T-cell (primary cell): Measurements from ENCODE around the gene SYNRG. TPM values are rescaled to one million over a fixed set of nuclear protein-coding genes. Genes with fewer than 3 reads are reported as not detected.

Experiments
- ATAC-seq, 4 experiments: fragments of 200-7000 bp in 3 of 4; fragments of 150-1000 bp in 1 of 4; cut with Tn5 transposase; replicated peaks in 1 of 4; 1 replicate in 3 of 4; 2 replicates in 1 of 4; pipeline ENCODE4 v1.10.0; 2021; ENCODE audit warnings: moderate library complexity in 3 of 4, mild to moderate bottlenecking in 2 of 4, moderate number of reproducible peaks in 1 of 4
- CTCF ChIA-PET, 2 donors: fragments of 300-600 bp; sonication (Branson Sonifier 250); formaldehyde crosslinking; loops; one replicate each; lab custom pipeline; 2022; ENCODE audit warnings: antibody characterized with exemption in 2 of 2; lab: Charles Lee
- POLR2A ChIA-PET, 2 donors: fragments of 300-600 bp; sonication (Branson Sonifier 250); formaldehyde crosslinking; loops; one replicate each; lab custom pipeline; 2022; ENCODE audit warnings: antibody characterized with exemption in 2 of 2; lab: Charles Lee
- DNase-seq, 35 experiments: peaks; one replicate each; pipeline versions ENCODE4 v3.0.0 to v3.0.0-alpha.2; 2013 to 2023
- H3K27ac ChIP-seq: one replicate; pipeline ENCODE4 v1.5.1; 2013; ENCODE audit warnings: low read length
- H3K27me3 ChIP-seq, 2 experiments: replicated peaks in 1 of 2; 1 replicate in 1 of 2; 2 replicates in 1 of 2; pipeline versions ENCODE4 v1.6.1 to v1.7.0; 2013; ENCODE audit warnings: low read length in 1 of 2, mixed read lengths in 1 of 2; ENCODE audit not compliant: control insufficient read depth in 2 of 2, insufficient read depth in 2 of 2; ENCODE audit errors: extremely low read depth in 1 of 2
- H3K36me3 ChIP-seq, 2 donors: 1 replicate in 1 of 2; 2 replicates in 1 of 2; pipeline versions ENCODE4 v1.6.1 to v1.7.0; 2013; ENCODE audit warnings: low read length in 1 of 2; ENCODE audit not compliant: control insufficient read depth in 2 of 2, insufficient read depth in 1 of 2; ENCODE audit errors: extremely low read depth in 1 of 2
- H3K4me1 ChIP-seq, 2 experiments: 1 replicate in 1 of 2; 2 replicates in 1 of 2; pipeline versions ENCODE4 v1.6.1 to v1.7.0; 2013; ENCODE audit warnings: low read length in 2 of 2, mixed read lengths in 1 of 2; ENCODE audit not compliant: insufficient read depth in 2 of 2, control insufficient read depth in 1 of 2; ENCODE audit errors: extremely low read depth in 1 of 2
- H3K4me3 ChIP-seq, 2 donors: 1 replicate in 1 of 2; 2 replicates in 1 of 2; pipeline versions ENCODE4 v1.5.1 to v1.7.0; 2013; ENCODE audit warnings: mild to moderate bottlenecking in 2 of 2, low read length in 1 of 2, moderate library complexity in 1 of 2; ENCODE audit not compliant: control insufficient read depth in 1 of 2; ENCODE audit errors: extremely low read depth in 1 of 2
- H3K9me3 ChIP-seq: 2 replicates; pipeline ENCODE4 v1.7.0; 2013
- H3K27ac Mint-ChIP-seq, 2 donors: one replicate each; pipeline ENCODE4 v1.8.0; 2020 to 2021; ENCODE audit warnings: mild to moderate bottlenecking in 2 of 2, mixed read lengths in 2 of 2
- H3K27me3 Mint-ChIP-seq, 2 donors: one replicate each; pipeline ENCODE4 v1.8.0; 2021 to 2022; ENCODE audit warnings: mixed read lengths in 2 of 2
- H3K36me3 Mint-ChIP-seq: one replicate; pipeline ENCODE4 v1.8.0; 2021; ENCODE audit warnings: mixed read lengths
- H3K4me1 Mint-ChIP-seq, 3 donors: one replicate each; pipeline ENCODE4 v1.8.0; 2020 to 2022; ENCODE audit warnings: mixed read lengths in 3 of 3, mild to moderate bottlenecking in 1 of 3
- H3K4me3 Mint-ChIP-seq, 3 donors: one replicate each; pipeline ENCODE4 v1.8.0; 2020 to 2022; ENCODE audit warnings: mild to moderate bottlenecking in 3 of 3, mixed read lengths in 3 of 3, moderate library complexity in 3 of 3
- H3K9me3 Mint-ChIP-seq, 3 donors: one replicate each; pipeline ENCODE4 v1.8.0; 2020 to 2022; ENCODE audit warnings: mixed read lengths in 3 of 3
- WGBS: methylation state at CpG from one replicate; pipeline ENCODE4 v1.1.5; 2013; ENCODE audit warnings: missing lambda C conversion rate; ENCODE audit not compliant: insufficient coverage; 5-methylcytosine and 5-hydroxymethylcytosine counted together
- total RNA-seq, 35 experiments: library from RNA in 6 of 35; stranded (reverse) in 6 of 35; fragments of 120-200 nt in 1 of 35; gene quantifications; one replicate each; pipeline versions ENCODE4 v1.2.1 to v1.2.4 and lab custom pipeline; 2013 to 2026

Gene SYNRG
- total RNA-seq, 5 donors from 2014 or later (not counting 1 experiment from before 2014, with no cell fraction given) = 103 to 118 (median 113) TPM

- no peaks in the 10 kb centered on the region for H3K27me3 Mint-ChIP-seq
- H3K4me3 Mint-ChIP-seq = no peak overlapping the region
- CTCF ChIA-PET = no interaction called here
- Histone ChIP-seq H3K27me3 (no peaks in the 10 kb centered on the region), H3K36me3 (peaks cover 14 to 63% of the 10 kb centered on the region in 2 donors), H3K27ac (no peak overlapping the region), H3K9me3 (no peaks in the 10 kb centered on the region), H3K4me1 (peaks cover 0 to 2% of the 10 kb centered on the region in 2 experiments), H3K4me3 (no peak overlapping the region)
- peaks cover 22 to 38% (median 29%) of the 10 kb centered on the region in 3 donors for H3K4me1 Mint-ChIP-seq
- peak overlapping the region in 1 of 2 donors; percentile 48 for H3K27ac Mint-ChIP-seq
- no peak for ATAC-seq
- WGBS = no CpG with 5 or more reads among the region's 2 CpGs
- H3K36me3 Mint-ChIP-seq = peaks cover 34% of the 10 kb centered on the region
- DNase-seq = no peak
- POLR2A ChIA-PET = interaction anchor here (0.5 to 0.6 kb wide), 2 partner anchors 10 to 66 kb away, joined by 3 to 8 read pairs; no protein-coding TSS in a partner anchor
- no peaks in the 10 kb centered on the region for H3K9me3 Mint-ChIP-seq
Measured at GRCh38 chr17:37543637-37544052, 65.6 kb downstream of the SYNRG start.

DNA sequence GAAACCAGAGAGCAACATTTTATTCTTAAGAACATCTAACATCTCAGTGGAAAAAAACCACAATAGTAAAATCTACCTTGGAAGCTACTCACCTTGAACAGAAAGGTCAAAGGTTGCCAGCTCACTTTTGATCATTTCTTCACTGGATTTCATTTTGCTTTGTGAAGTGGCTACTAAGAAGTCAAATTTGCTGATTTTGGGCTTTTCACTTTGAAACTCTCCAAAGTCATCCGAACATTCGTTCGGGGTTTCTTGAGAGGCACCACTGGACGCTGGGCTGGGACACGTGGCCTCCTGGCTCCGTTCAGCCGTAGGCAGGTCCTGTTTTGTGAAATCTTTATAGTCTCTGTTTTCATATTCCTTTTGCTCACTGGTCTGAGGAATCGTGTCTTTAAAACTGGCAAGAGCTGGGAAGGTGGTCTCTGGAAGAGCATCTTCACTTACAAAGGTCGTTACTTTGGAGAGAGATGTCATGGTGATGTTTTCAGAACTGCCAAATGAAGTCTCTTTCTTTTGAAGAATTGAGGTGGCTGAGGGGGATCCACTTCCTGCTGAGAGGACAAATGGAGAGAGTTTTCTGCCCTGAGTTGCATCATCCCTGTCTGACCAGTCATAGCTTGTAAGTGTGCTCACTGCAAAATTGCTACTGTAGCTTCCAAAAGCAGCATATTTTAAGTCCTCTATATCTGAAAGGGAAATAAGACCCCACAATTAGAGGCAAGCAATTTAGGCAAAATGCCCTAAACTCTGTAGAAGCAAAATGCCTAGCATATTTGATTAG is 67.1 kb downstream of the SYNRG start:
- no peaks in the 10 kb centered on the region for H3K27me3 ChIP-seq
- peak overlapping the region; percentile 16 to 43 for H3K27ac Mint-ChIP-seq
- POLR2A ChIA-PET = no interaction called here
- 100% methylated on average over 4 of the region's 9 CpGs for whole genome bisulfite sequencing
- H3K9me3 ChIP-seq = no peaks in the 10 kb centered on the region
- CTCF ChIA-PET = no interaction called here
- H3K36me3 ChIP-seq = peaks cover 21 to 71% of the 10 kb centered on the region in 2 donors
- DNase-seq (no peak), ATAC-seq (no peak)
- H3K27ac ChIP-seq = no peak overlapping the region
- peaks cover 45% of the 10 kb centered on the region for H3K36me3 Mint-ChIP-seq
- no peak overlapping the region for H3K4me3 ChIP-seq
- peaks cover 9 to 23% (median 13%) of the 10 kb centered on the region in 3 donors for H3K4me1 Mint-ChIP-seq
- H3K4me1 ChIP-seq = no peaks in the 10 kb centered on the region
- no peaks in the 10 kb centered on the region for H3K27me3 Mint-ChIP-seq
- H3K4me3 Mint-ChIP-seq = no peak overlapping the region
- no peaks in the 10 kb centered on the region for H3K9me3 Mint-ChIP-seq

DNA sequence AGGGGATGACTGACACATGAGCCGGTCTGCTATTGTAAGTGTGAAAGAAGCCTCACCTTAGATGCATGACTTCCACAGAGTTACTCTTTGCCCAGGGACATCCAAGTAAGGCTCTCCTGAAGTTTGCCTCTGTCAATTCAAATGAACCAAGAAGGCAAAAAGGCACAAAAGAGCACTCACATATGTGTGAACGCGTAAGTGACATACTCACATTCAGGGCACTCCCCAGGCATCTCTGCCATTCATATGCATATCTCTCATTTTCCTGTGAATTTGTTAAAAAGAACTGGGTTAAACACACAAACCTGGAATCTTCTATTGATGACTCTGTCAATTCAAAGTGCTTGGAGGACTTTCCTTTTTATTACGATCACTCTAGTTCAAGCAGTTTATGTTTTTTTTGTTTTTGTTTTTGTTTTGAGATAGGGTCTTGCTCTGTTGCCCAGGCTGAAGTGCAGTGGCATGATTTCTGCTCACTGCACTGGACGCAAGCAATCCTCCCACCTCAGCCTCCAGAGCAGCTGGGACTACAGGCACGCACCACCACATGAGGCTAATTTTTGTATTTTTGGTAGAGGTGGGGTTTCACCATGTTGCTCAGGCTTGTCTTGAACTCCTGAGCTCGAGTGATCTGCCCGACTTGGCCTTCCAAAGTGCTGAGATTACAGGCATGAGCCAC is 70.1 kb downstream of the SYNRG start:
- Histone ChIP-seq H3K4me3 (no peak overlapping the region), H3K27ac (no peak overlapping the region), H3K36me3 (peaks cover 21 to 92% of the 10 kb centered on the region in 2 donors), H3K9me3 (no peaks in the 10 kb centered on the region), H3K27me3 (no peaks in the 10 kb centered on the region), H3K4me1 (no peaks in the 10 kb centered on the region)
- 95% methylated on average over 4 of the region's 8 CpGs for WGBS
- no peaks in the 10 kb centered on the region for H3K9me3 Mint-ChIP-seq
- ChIA-PET POLR2A (no interaction called here), CTCF (interaction anchor here (0.6 to 0.9 kb wide), 3 partner anchors 12 to 1047 kb away, joined by 3 to 6 read pairs (median 4); no protein-coding TSS in a partner anchor)
- H3K27ac Mint-ChIP-seq = no peak overlapping the region
- DNase-seq (no peak), ATAC-seq (no peak)
- no peaks in the 10 kb centered on the region for H3K27me3 Mint-ChIP-seq
- H3K4me1 Mint-ChIP-seq = peaks cover 1 to 9% (median 5%) of the 10 kb centered on the region in 3 donors
- H3K36me3 Mint-ChIP-seq = peaks cover 59% of the 10 kb centered on the region
- H3K4me3 Mint-ChIP-seq = no peak overlapping the region

DNA sequence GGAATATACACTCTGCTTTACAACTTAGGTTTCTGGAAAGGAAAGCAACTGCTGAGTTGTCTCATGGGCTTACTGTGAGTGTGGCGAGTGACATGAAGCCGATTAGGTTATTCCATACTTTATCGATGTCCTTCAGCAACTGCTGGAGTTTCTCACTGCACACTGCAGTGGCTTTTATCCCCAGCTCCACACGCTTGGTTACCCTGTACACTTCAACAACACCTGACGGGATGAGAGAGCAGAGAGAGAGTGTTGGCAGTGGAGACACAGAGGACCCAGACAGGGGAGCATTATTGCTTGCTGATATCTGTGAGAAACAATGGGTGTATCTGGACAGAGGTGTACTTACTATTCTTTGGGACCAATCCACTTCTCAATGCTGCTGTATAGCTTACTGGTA is 73.3 kb downstream of the SYNRG start:
- DNase-seq (no peak), ATAC-seq (no peak)
- ChIA-PET POLR2A (no interaction called here), CTCF (no interaction called here)
- Histone ChIP-seq H3K36me3 (peaks cover 21 to 83% of the 10 kb centered on the region in 2 donors), H3K4me3 (no peak overlapping the region), H3K27ac (no peak overlapping the region), H3K4me1 (no peaks in the 10 kb centered on the region), H3K9me3 (no peaks in the 10 kb centered on the region), H3K27me3 (no peaks in the 10 kb centered on the region)
- Mint-ChIP-seq H3K36me3 (peaks cover 59% of the 10 kb centered on the region), H3K4me1 (no peaks in the 10 kb centered on the region), H3K9me3 (no peaks in the 10 kb centered on the region), H3K27ac (peak overlapping the region in 1 of 2 donors; percentile 24), H3K27me3 (no peaks in the 10 kb centered on the region), H3K4me3 (no peak overlapping the region)
- WGBS = 100% methylated on average over 3 of the region's 5 CpGs

DNA sequence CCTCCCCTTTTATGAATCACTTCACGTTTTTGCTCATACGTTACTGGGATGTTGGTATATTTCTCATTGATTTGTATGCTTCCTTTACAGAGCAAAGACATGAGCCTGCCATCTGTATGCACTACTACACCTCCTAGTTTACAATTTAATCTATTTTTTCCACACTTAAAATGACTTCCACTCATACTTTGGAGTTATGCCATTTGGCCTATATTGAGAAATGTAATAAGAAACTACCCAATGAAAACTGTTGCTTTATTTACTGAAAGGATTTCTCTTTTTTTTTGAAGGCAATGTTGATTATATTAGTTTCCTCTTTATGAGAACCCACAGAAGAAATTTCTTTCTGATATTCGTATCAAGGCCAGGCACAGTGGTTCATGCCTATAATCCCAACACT is 76.5 kb downstream of the SYNRG start:
- H3K36me3 Mint-ChIP-seq = peaks cover 61% of the 10 kb centered on the region
- no CpG with 5 or more reads among the region's 3 CpGs for WGBS

GRCh38 chr17:37530420-37530819 is 78.8 kb downstream of the SYNRG start:
- Mint-ChIP-seq H3K9me3 (no peaks in the 10 kb centered on the region), H3K27me3 (no peaks in the 10 kb centered on the region), H3K27ac (peak overlapping the region in 1 of 2 donors; percentile 4), H3K4me3 (no peak overlapping the region), H3K4me1 (peaks cover 0 to 2% (median 0%) of the 10 kb centered on the region in 3 donors), H3K36me3 (peaks cover 42% of the 10 kb centered on the region)
- POLR2A ChIA-PET = no interaction called here
- H3K9me3 ChIP-seq = no peaks in the 10 kb centered on the region
- CTCF ChIA-PET = no interaction called here
- no peaks in the 10 kb centered on the region for H3K27me3 ChIP-seq
- ATAC-seq = no peak
- no peak for DNase-seq
- peaks cover 0 to 2% of the 10 kb centered on the region in 2 experiments for H3K4me1 ChIP-seq
- no CpG with 5 or more reads among the region's 4 CpGs for WGBS
- H3K27ac ChIP-seq = no peak overlapping the region
- H3K36me3 ChIP-seq = peaks cover 0 to 75% of the 10 kb centered on the region in 2 donors
- H3K4me3 ChIP-seq = no peak overlapping the region

More for the DNA sequence above, 76.5 kb downstream of the SYNRG start:
- Mint-ChIP-seq H3K9me3 (no peaks in the 10 kb centered on the region), H3K27me3 (no peaks in the 10 kb centered on the region), H3K4me3 (no peak overlapping the region), H3K27ac (no peak overlapping the region), H3K4me1 (no peaks in the 10 kb centered on the region)
- peaks cover 0 to under 1% of the 10 kb centered on the region in 2 experiments for H3K4me1 ChIP-seq
- DNase-seq (no peak), ATAC-seq (no peak)
- ChIA-PET CTCF (interaction anchor here in 1 of 2 donors (0.7 kb wide), 1 partner anchor 271 kb away, joined by 4 read pairs; no protein-coding TSS in a partner anchor), POLR2A (interaction anchor here in 1 of 2 donors (0.6 kb wide), 1 partner anchor 60 kb away, joined by 3 read pairs; no protein-coding TSS in a partner anchor)
- peaks cover 4 to 84% of the 10 kb centered on the region in 2 donors for H3K36me3 ChIP-seq
- no peaks in the 10 kb centered on the region for H3K9me3 ChIP-seq
- H3K27me3 ChIP-seq = no peaks in the 10 kb centered on the region
- no peak overlapping the region for H3K27ac ChIP-seq
- H3K4me3 ChIP-seq = no peak overlapping the region
